ENCODE measurements around the gene HMGN4. TPM values are rescaled to one million over a fixed set of nuclear protein-coding genes. Genes with fewer than 3 reads are reported as not detected.
A peak's percentile ranks its signal among the peaks of the same experiment; 100 is the strongest.

Gene HMGN4
- total RNA-seq, 1 donor from 2014 or later, result 37.6 TPM

- H3K4me1 Mint-ChIP-seq (ENCODE audit: unreplicated experiment), result no peaks in the 10 kb centered on the region
- H3K27me3 Mint-ChIP-seq, result peaks cover 18% of the 10 kb centered on the region
- no peak for TF ChIP-seq CTCF (conservative IDR thresholded peaks at IDR 0.05)
- no peak overlapping the region for H3K4me3 Mint-ChIP-seq
- DNase-seq (ENCODE audit: extremely low spot score, unreplicated experiment), result no peak
- no peaks in the 10 kb centered on the region for H3K9me3 Mint-ChIP-seq
- no peak overlapping the region for H3K27ac Mint-ChIP-seq
- no peaks in the 10 kb centered on the region for H3K36me3 Mint-ChIP-seq
Observed at GRCh38 chr6:26495281-26495680, 42.9 kb upstream of the HMGN4 start.

GRCh38 chr6:26497610-26498009, 40.6 kb upstream of the HMGN4 start:
- no peak overlapping the region for H3K4me3 Mint-ChIP-seq
- no peaks in the 10 kb centered on the region for H3K36me3 Mint-ChIP-seq
- no peak for TF ChIP-seq CTCF (conservative IDR thresholded peaks at IDR 0.05)
- H3K27ac Mint-ChIP-seq, result no peak overlapping the region
- peaks cover 9% of the 10 kb centered on the region for H3K4me1 Mint-ChIP-seq (ENCODE audit: unreplicated experiment)
- no peaks in the 10 kb centered on the region for H3K9me3 Mint-ChIP-seq
- no peak for DNase-seq (ENCODE audit: extremely low spot score, unreplicated experiment)
- H3K27me3 Mint-ChIP-seq, result peaks cover 41% of the 10 kb centered on the region

GRCh38 chr6:26500102-26500501, 38.1 kb upstream of the HMGN4 start, which contains the start of gene BTN1A1:
TSS of gene BTN1A1 (plus strand) at chr6:26500303. CDS start at chr6:26501287, 984 bp downstream.
- Mint-ChIP-seq H3K27ac (no peak within 1 kb of the TSS), H3K27me3 (peaks cover 58% of the 10 kb centered on the region), H3K9me3 (no peaks in the 10 kb centered on the region), H3K36me3 (no peaks in the 10 kb centered on the region), H3K4me1 (ENCODE audit: unreplicated experiment) (peaks cover 9% of the 10 kb centered on the region), H3K4me3 (peak within 1 kb of the TSS; percentile 82)
- TF ChIP-seq CTCF (conservative IDR thresholded peaks at IDR 0.05), result no peak
- DNase-seq (ENCODE audit: extremely low spot score, unreplicated experiment), result no peak

- DNase-seq (ENCODE audit: extremely low spot score, unreplicated experiment), result no peak
- H3K4me1 Mint-ChIP-seq (ENCODE audit: unreplicated experiment), result peaks cover 9% of the 10 kb centered on the region
- H3K36me3 Mint-ChIP-seq, result no peaks in the 10 kb centered on the region
- peaks cover 64% of the 10 kb centered on the region for H3K27me3 Mint-ChIP-seq
- peak overlapping the region; percentile 82 for H3K4me3 Mint-ChIP-seq
- TF ChIP-seq CTCF (conservative IDR thresholded peaks at IDR 0.05), result no peak
- H3K27ac Mint-ChIP-seq, result no peak overlapping the region
- H3K9me3 Mint-ChIP-seq, result no peaks in the 10 kb centered on the region
Observed at GRCh38 chr6:26501482-26501986, 36.6 kb upstream of the HMGN4 start.

GRCh38 chr6:26502165-26502564, 36.0 kb upstream of the HMGN4 start:
- Mint-ChIP-seq H3K36me3 (no peaks in the 10 kb centered on the region), H3K4me1 (ENCODE audit: unreplicated experiment) (peaks cover 9% of the 10 kb centered on the region), H3K4me3 (peak overlapping the region; percentile 82), H3K27ac (no peak overlapping the region), H3K27me3 (peaks cover 62% of the 10 kb centered on the region), H3K9me3 (no peaks in the 10 kb centered on the region)
- no peak for TF ChIP-seq CTCF (conservative IDR thresholded peaks at IDR 0.05)
- no peak for DNase-seq (ENCODE audit: extremely low spot score, unreplicated experiment)

GRCh38 chr6:26502626-26503025, 35.5 kb upstream of the HMGN4 start:
- no peaks in the 10 kb centered on the region for H3K36me3 Mint-ChIP-seq
- H3K4me1 Mint-ChIP-seq (ENCODE audit: unreplicated experiment), result peaks cover 9% of the 10 kb centered on the region
- H3K27ac Mint-ChIP-seq, result no peak overlapping the region
- no peak for TF ChIP-seq CTCF (conservative IDR thresholded peaks at IDR 0.05)
- peaks cover 59% of the 10 kb centered on the region for H3K27me3 Mint-ChIP-seq
- no peaks in the 10 kb centered on the region for H3K9me3 Mint-ChIP-seq
- DNase-seq (ENCODE audit: extremely low spot score, unreplicated experiment), result no peak
- H3K4me3 Mint-ChIP-seq, result no peak overlapping the region

Data from type B pancreatic cell (in vitro differentiated cells).